Colonic mucosa (tissue), 4 donors: ENCODE results near the gene S100A16. TPM values are rescaled to one million over a fixed set of nuclear protein-coding genes. Genes with fewer than 3 reads are reported as not detected.
"Not testable (repeated sequence)": the region's sequence is repeated elsewhere in the genome, so short reads cannot be mapped to it uniquely, and the experiment has no call there.

Source experiments
- DNase-seq: peaks from one replicate; pipeline ENCODE4 v3.0.0-alpha.2; 2020
- H3K27ac ChIP-seq: fragments of 200-600 bp; one replicate; pipeline ENCODE4 v1.8.0; 2021
- H3K27me3 ChIP-seq: fragments of 200-600 bp; one replicate; pipeline ENCODE4 v1.8.0; 2021
- H3K36me3 ChIP-seq: fragments of 200-600 bp; one replicate; pipeline ENCODE4 v1.8.0; 2021
- H3K4me1 ChIP-seq: fragments of 200-600 bp; one replicate; pipeline ENCODE4 v1.8.0; 2021; ENCODE audit warnings: mild to moderate bottlenecking
- H3K4me3 ChIP-seq: fragments of 200-600 bp; one replicate; pipeline ENCODE4 v1.8.0; 2021
- H3K9ac ChIP-seq, 2 donors: one replicate each; pipeline ENCODE4 v1.7.0; 2013; ENCODE audit warnings: control low read depth in 2 of 2, low read depth in 2 of 2, low read length in 2 of 2
- H3K9me3 ChIP-seq: fragments of 200-600 bp; one replicate; pipeline ENCODE4 v1.8.0; 2021
- intact Hi-C: fragments of 100-400 bp; cut with DNase I; formaldehyde crosslinking; loops from one replicate; pipeline ENCODE4 v1.14.1; 2022
- total RNA-seq, 2 donors: library from RNA; stranded (reverse); fragmentation: NEBNext Ultra II Directional in 1 of 2; extraction: Animal tissue kit (Norgen Biotek cat#: 25700) in 1 of 2; gene quantifications; one replicate each; pipeline ENCODE4 v1.2.1, GENCODE V29; 2021
- TF ChIP-seq, protein P1 (sequence below): fragments of 200-600 bp; IDR thresholded peaks from one replicate; pipeline ENCODE4 v1.8.0; 2022; ENCODE audit warnings: antibody characterized with exemption, mild to moderate bottlenecking
- donor health status: healthy.
- donor health status: DM: no; HTN: no; CAD: no.
- donor health status: DM: no; HTN: no; CAD: no.

Gene S100A16
- total RNA-seq, 2 donors from 2014 or later = 232 to 288 TPM

DNA sequence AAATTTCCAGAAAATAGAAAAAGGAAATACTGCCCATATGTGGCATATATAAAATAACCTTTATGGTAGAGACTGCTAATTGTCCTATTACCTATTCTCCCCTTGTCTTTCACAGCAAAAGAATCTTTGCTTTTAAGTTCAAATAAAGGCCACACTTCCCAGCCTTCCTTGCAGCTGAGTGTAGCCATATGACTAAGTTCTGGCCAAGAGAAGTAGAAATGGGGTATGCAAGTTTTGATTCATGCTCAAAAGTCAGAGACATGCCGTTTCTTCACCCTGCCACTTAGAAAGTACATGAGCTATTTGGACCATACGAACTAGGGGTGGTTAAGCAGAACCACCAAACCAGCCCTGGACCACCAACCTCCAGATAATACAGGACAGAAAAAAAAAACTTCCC is 29.0 kb downstream of the S100A16 start:
- no peak overlapping the region for H3K4me3 ChIP-seq
- H3K27me3 ChIP-seq = no peaks in the 10 kb centered on the region
- H3K27ac ChIP-seq = no peak overlapping the region
- H3K9ac ChIP-seq = no peak overlapping the region
- no peaks in the 10 kb centered on the region for H3K36me3 ChIP-seq
- intact Hi-C loops = no loop called here
- no peak for DNase-seq
- TF ChIP-seq, protein P1, sequence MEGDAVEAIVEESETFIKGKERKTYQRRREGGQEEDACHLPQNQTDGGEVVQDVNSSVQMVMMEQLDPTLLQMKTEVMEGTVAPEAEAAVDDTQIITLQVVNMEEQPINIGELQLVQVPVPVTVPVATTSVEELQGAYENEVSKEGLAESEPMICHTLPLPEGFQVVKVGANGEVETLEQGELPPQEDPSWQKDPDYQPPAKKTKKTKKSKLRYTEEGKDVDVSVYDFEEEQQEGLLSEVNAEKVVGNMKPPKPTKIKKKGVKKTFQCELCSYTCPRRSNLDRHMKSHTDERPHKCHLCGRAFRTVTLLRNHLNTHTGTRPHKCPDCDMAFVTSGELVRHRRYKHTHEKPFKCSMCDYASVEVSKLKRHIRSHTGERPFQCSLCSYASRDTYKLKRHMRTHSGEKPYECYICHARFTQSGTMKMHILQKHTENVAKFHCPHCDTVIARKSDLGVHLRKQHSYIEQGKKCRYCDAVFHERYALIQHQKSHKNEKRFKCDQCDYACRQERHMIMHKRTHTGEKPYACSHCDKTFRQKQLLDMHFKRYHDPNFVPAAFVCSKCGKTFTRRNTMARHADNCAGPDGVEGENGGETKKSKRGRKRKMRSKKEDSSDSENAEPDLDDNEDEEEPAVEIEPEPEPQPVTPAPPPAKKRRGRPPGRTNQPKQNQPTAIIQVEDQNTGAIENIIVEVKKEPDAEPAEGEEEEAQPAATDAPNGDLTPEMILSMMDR = no peak
- no peaks in the 10 kb centered on the region for H3K9me3 ChIP-seq
- H3K4me1 ChIP-seq = no peaks in the 10 kb centered on the region

DNA sequence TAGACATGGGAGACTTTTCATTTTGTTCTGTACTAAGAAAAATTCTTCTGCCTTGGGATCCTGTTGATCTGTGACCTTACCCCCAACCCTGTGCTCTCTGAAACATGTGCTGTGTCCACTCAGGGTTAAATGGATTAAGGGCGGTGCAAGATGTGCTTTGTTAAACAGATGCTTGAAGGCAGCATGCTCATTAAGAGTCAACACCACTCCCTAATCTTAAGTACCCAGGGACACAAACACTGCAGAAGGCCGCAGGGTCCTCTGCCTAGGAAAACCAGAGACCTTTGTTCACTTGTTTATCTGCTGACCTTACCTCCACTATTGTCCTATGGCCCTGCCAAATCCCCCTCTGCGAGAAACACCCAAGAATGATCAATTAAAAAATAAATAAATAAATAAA is 29.4 kb downstream of the S100A16 start:
- DNase-seq, intact Hi-C loops, H3K27ac ChIP-seq, H3K27me3 ChIP-seq, H3K36me3 ChIP-seq, H3K4me3 ChIP-seq, H3K9ac ChIP-seq, H3K9me3 ChIP-seq, H3K4me1 ChIP-seq: not testable (repeated sequence)

DNA sequence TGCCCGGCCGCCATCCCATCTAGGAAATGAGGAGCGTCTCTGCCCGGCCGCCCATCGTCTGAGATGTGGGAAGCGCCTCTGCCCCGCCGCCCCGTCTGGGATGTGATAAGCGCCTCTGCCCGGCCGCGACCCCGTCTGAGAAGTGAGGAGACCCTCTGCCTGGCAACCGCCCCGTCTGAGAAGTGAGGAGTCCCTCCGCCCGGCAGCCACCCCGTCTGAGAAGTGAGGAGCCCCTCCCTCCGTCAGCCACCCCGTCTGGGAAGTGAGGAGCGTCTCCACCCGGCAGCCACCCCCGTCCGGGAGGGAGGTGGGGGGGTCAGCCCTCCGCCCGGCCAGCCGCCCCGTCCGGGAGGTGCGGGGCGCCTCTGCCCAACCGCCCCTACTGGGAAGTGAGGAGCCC is 30.1 kb downstream of the S100A16 start:
- H3K9ac ChIP-seq, DNase-seq, H3K36me3 ChIP-seq, H3K27me3 ChIP-seq, H3K4me1 ChIP-seq, H3K9me3 ChIP-seq, H3K4me3 ChIP-seq, H3K27ac ChIP-seq, intact Hi-C loops: not testable (repeated sequence)

DNA sequence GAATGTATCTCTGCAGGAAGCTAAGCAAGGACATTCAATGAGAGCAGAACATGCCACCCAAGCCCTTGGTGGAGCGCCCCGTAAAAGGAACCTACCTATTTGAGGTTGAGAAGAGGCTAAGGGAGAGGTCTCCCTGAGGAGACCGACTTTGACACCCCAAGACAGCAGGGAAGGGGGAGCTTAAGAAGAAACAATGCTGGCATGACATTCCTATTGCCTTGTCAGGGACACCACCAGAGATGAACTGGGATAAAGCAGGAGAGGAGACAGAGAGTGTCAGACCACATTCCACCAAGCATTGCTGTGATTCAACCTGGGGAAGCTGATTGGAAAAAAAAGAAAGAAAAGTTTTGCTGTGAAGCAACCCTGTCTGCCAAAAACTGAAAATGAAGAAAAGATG is 34.0 kb downstream of the S100A16 start:
- TF ChIP-seq, protein P1 = no peak

DNA sequence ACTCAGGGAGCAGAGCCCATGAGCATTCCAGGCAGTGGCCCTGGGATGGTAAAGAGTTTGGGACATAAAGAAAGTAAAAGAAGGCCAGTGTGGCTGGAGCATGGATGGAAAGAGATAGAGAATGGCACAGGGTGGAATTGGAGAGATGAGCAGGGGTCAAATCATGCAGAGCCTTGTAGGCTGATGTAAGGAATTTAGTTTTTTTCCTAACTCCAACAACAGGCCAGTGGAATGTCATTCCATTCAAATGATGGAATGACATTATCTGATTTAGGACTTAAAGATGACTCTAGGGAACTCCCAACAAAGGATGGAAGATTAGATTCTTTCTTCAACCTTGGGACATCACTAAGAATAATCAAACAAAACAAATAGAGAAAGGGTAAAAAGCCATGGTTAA is 34.4 kb downstream of the S100A16 start:
- no peaks in the 10 kb centered on the region for H3K36me3 ChIP-seq
- H3K27ac ChIP-seq = no peak overlapping the region
- intact Hi-C loops = loop anchor here (10.0 kb wide), 2 partner anchors 86 to 176 kb away; no protein-coding TSS in a partner anchor
- H3K4me1 ChIP-seq = no peaks in the 10 kb centered on the region
- no peaks in the 10 kb centered on the region for H3K9me3 ChIP-seq
- H3K9ac ChIP-seq = no peak overlapping the region
- no peak overlapping the region for H3K4me3 ChIP-seq
- no peak for DNase-seq
- no peaks in the 10 kb centered on the region for H3K27me3 ChIP-seq
- TF ChIP-seq, protein P1 = no peak

More for the DNA sequence above, 34.0 kb downstream of the S100A16 start:
- Histone ChIP-seq H3K4me1 (no peaks in the 10 kb centered on the region), H3K36me3 (no peaks in the 10 kb centered on the region), H3K4me3 (no peak overlapping the region), H3K27ac (no peak overlapping the region), H3K9me3 (no peaks in the 10 kb centered on the region), H3K9ac (no peak overlapping the region), H3K27me3 (no peaks in the 10 kb centered on the region)
- intact Hi-C loops = loop anchor here (10.0 kb wide), 2 partner anchors 86 to 176 kb away; no protein-coding TSS in a partner anchor
- DNase-seq = no peak

DNA sequence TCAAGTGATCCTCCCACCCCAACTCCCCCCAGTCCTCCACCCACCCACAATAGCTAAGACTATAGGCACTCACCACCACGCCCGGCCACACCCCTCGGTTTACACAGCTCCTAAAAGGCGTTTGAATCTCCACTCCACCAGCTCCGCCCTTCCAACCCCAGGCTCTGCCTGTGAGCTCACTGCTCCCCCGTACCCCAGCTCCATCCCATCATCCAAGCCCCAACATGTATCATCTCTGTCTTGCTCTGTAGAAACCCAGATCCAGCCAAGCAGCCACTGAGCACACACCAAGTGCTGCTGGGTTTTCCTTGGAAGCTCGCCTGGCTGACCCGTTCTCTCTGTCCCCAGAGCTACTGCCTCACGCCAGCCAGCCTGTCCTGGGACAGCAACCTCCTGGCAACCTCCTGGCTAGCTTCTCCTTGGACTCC is 35.3 kb downstream of the S100A16 start:
- H3K9ac ChIP-seq = no peak overlapping the region
- H3K27me3 ChIP-seq = no peaks in the 10 kb centered on the region
- intact Hi-C loops = loop anchor here (10.0 kb wide), 2 partner anchors 87 to 177 kb away; no protein-coding TSS in a partner anchor
- TF ChIP-seq, protein P1 = no peak
- no peaks in the 10 kb centered on the region for H3K9me3 ChIP-seq
- no peaks in the 10 kb centered on the region for H3K4me1 ChIP-seq
- H3K36me3 ChIP-seq = no peaks in the 10 kb centered on the region
- peak; percentile 79 for DNase-seq
- H3K27ac ChIP-seq = no peak overlapping the region
- no peak overlapping the region for H3K4me3 ChIP-seq
